Measurements from ENCODE around the gene ZSCAN20.

DNA sequence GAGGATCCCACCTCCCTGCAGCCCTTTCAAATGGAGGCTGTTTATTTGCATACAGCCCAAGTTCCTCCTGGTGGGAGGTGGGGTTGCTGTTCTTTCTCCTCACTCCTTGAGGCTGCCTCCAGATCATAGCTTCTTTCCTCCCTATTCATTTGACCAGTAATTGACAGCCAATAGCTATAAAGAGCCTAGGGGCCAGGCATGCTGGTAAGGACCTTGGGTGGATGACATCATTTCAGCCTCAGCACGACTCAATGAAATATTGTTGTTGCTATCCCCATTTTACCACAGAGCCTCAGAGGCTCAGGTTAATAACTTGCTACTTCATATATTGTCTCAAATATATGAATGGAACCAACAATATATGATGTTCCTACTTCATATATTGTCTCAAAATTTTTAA lies 31.1 kb downstream of the ZSCAN20 start:
- TF ChIP-seq POLR2AphosphoS5 (IDR thresholded peaks at IDR 0.05) = no peak
- TF ChIP-seq, protein P1, sequence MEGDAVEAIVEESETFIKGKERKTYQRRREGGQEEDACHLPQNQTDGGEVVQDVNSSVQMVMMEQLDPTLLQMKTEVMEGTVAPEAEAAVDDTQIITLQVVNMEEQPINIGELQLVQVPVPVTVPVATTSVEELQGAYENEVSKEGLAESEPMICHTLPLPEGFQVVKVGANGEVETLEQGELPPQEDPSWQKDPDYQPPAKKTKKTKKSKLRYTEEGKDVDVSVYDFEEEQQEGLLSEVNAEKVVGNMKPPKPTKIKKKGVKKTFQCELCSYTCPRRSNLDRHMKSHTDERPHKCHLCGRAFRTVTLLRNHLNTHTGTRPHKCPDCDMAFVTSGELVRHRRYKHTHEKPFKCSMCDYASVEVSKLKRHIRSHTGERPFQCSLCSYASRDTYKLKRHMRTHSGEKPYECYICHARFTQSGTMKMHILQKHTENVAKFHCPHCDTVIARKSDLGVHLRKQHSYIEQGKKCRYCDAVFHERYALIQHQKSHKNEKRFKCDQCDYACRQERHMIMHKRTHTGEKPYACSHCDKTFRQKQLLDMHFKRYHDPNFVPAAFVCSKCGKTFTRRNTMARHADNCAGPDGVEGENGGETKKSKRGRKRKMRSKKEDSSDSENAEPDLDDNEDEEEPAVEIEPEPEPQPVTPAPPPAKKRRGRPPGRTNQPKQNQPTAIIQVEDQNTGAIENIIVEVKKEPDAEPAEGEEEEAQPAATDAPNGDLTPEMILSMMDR (IDR thresholded peaks at IDR 0.05) = no peak
